HG03565 (cell line): ENCODE data around the gene BMP5.

Experiments used
- ATAC-seq: cut with Tn5 transposase; IDR thresholded peaks from one replicate; pipeline ENCODE4 v1.9.1; 2021; ENCODE audit warnings: mild to moderate bottlenecking, moderate library complexity; ENCODE audit not compliant: unreplicated experiment

BMP5 gene

GRCh38 chr6:55726144-55726543 is 149.2 kb downstream of the BMP5 start:
- ATAC-seq = no peak

DNA sequence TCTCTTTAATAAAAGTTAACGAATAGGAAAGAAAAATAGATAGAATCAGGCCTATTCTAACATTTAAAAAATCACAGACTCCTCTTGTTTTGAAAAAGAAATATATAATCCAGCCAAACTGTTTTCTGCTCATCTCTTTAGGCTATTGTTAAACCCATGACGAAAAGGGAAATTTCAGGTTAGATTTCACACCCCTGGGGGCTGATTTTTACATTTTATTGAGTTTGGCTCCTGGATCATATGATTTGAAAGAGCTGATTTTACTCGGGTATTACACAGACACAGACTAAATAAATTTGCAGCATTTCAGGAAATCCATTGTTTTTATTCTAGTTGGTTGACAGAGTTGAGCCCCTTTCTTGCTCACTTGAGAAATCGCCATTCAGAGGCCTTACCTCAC is 160.6 kb downstream of the BMP5 start:
- ATAC-seq = no peak

- no peak for ATAC-seq
Observed at GRCh38 chr6:55713436-55713835, 162.0 kb downstream of the BMP5 start.

DNA sequence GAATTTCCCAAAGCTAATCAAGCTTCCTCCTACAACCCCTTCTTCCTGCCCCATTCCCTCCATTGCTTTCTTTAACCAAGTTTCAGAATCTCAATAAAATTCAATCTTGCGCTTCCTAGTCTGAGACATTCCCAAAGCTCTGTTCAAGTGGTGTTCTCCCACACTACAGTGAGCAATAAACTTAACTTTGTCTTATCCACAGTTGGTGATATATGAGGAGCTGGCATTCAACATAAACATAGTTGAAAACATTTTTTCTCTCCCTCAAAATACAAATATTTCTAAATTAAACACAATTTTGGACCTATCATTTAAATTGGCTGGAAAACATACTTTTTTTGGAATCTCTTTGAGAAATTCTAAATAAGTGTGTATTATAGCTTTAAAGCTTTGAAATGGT is 166.7 kb downstream of the BMP5 start:
- ATAC-seq = no peak

- no peak for ATAC-seq
Observed at GRCh38 chr6:55705451-55706440, 169.6 kb downstream of the BMP5 start.

GRCh38 chr6:55704421-55704820 is 171.0 kb downstream of the BMP5 start:
- no peak for ATAC-seq
